Lung (tissue), 12 donors: ENCODE results near the gene IL1F10. TPM values are rescaled to one million over a fixed set of nuclear protein-coding genes. Genes with fewer than 3 reads are reported as not detected.

ENCODE experiments used
- ATAC-seq: fragments of 200-7000 bp; cut with Tn5 transposase; one replicate; pipeline ENCODE4 v1.9.1; 2020; ENCODE audit warnings: moderate number of reproducible peaks; ENCODE audit not compliant: insufficient read depth, low FRiP score
- DNase-seq, 3 donors: peaks; one replicate each; pipeline ENCODE4 v3.0.0-alpha.2; 2013 to 2017
- H3K27ac ChIP-seq, 2 donors: one replicate each; pipeline ENCODE4 v1.5.1; 2013; ENCODE audit warnings: mild to moderate bottlenecking in 2 of 2, moderate library complexity in 2 of 2, control low read depth in 1 of 2, inconsistent platforms in 1 of 2, low read depth in 1 of 2, low read length in 1 of 2
- H3K27me3 ChIP-seq, 3 donors: one replicate each; pipeline ENCODE4 v1.5.1; 2013; ENCODE audit warnings: low read length in 2 of 3; ENCODE audit not compliant: control insufficient read depth in 3 of 3, insufficient read depth in 3 of 3
- H3K36me3 ChIP-seq, 4 donors: one replicate each; pipeline ENCODE4 v1.5.1; 2013; ENCODE audit warnings: low read length in 4 of 4, mild to moderate bottlenecking in 1 of 4, moderate library complexity in 1 of 4; ENCODE audit not compliant: control insufficient read depth in 4 of 4, insufficient read depth in 4 of 4
- H3K4me1 ChIP-seq, 5 donors: one replicate each; pipeline ENCODE4 v1.5.1; 2013; ENCODE audit warnings: low read length in 5 of 5, mild to moderate bottlenecking in 2 of 5, moderate library complexity in 1 of 5; ENCODE audit not compliant: control insufficient read depth in 5 of 5, insufficient read depth in 5 of 5
- H3K4me3 ChIP-seq: one replicate; pipeline ENCODE4 v1.5.1; 2013; ENCODE audit warnings: mild to moderate bottlenecking, control low read depth, moderate library complexity
- H3K9ac ChIP-seq, 2 donors: one replicate each; pipeline ENCODE4 v1.5.1; 2013; ENCODE audit warnings: low read length in 2 of 2, control low read depth in 1 of 2; ENCODE audit not compliant: insufficient read depth in 1 of 2
- H3K9me3 ChIP-seq, 4 donors: one replicate each; pipeline ENCODE4 v1.5.1; 2013; ENCODE audit warnings: low read length in 3 of 4, mild to moderate bottlenecking in 1 of 4, moderate library complexity in 1 of 4; ENCODE audit not compliant: control insufficient read depth in 4 of 4, insufficient read depth in 3 of 4
- WGBS, 2 donors: extraction: QIAGEN DNeasy Blood & Tissue Kit; methylation state at CpG; one replicate each; pipeline ENCODE4 v1.1.7; 2013; 5-methylcytosine and 5-hydroxymethylcytosine counted together
- polyA plus RNA-seq, 2 donors: library from polyadenylated mRNA; stranded (reverse); fragments of 200-250 nt; gene quantifications; one replicate each; pipeline ENCODE4 v1.2.1, GENCODE V29; 2013
- total RNA-seq, 2 donors: library from RNA; depleted of rRNA in 1 of 2; stranded (reverse); fragments of >200 nt in 1 of 2; gene quantifications; one replicate each; pipeline ENCODE4 v1.2.1, GENCODE V29; 2014 to 2021
- TF ChIP-seq, protein P1 (sequence below): IDR thresholded peaks from 2 replicates; pipeline ENCODE4 v1.5.1; 2012; ENCODE audit warnings: mild to moderate bottlenecking; ENCODE audit errors: control extremely low read depth, extremely low read depth
- donor health status: control.
- donor health status: control.
- donor health status: Bipolar disorder and iron deficiency.
- donor health status: healthy.
- donor health status: DM: yes; HTN: yes; CAD: no.

Gene IL1F10
- total and polyA plus RNA-seq, 4 donors = not detected

- Histone ChIP-seq H3K9me3 (no peaks in the 10 kb centered on the region), H3K4me3 (no peak overlapping the region), H3K9ac (no peak overlapping the region), H3K27me3 (no peaks in the 10 kb centered on the region), H3K36me3 (no peaks in the 10 kb centered on the region), H3K4me1 (peaks cover 0 to 17% (median 5%) of the 10 kb centered on the region in 5 donors), H3K27ac (no peak overlapping the region)
- WGBS, 2 donors = 52 to 59% methylated on average over 3 of the region's 3 CpGs
- TF ChIP-seq, protein P1, sequence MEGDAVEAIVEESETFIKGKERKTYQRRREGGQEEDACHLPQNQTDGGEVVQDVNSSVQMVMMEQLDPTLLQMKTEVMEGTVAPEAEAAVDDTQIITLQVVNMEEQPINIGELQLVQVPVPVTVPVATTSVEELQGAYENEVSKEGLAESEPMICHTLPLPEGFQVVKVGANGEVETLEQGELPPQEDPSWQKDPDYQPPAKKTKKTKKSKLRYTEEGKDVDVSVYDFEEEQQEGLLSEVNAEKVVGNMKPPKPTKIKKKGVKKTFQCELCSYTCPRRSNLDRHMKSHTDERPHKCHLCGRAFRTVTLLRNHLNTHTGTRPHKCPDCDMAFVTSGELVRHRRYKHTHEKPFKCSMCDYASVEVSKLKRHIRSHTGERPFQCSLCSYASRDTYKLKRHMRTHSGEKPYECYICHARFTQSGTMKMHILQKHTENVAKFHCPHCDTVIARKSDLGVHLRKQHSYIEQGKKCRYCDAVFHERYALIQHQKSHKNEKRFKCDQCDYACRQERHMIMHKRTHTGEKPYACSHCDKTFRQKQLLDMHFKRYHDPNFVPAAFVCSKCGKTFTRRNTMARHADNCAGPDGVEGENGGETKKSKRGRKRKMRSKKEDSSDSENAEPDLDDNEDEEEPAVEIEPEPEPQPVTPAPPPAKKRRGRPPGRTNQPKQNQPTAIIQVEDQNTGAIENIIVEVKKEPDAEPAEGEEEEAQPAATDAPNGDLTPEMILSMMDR = no peak
- no peak for ATAC-seq
- no peak for DNase-seq
These were observed 5.6 kb downstream of the IL1F10 start for GRCh38 chr2:113073325-113073834.

DNA sequence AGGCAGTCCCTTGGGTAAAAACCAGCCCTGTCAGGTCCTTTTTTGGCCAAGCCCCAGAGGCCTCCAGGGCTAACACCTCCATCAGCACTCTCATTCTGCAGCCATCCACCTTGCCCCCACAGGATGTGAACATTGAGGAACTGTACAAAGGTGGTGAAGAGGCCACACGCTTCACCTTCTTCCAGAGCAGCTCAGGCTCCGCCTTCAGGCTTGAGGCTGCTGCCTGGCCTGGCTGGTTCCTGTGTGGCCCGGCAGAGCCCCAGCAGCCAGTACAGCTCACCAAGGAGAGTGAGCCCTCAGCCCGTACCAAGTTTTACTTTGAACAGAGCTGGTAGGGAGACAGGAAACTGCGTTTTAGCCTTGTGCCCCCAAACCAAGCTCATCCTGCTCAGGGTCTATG, 7.3 kb downstream of the IL1F10 start:
- 60 to 64% methylated on average over 5 of the region's 5 CpGs for WGBS, 2 donors
- H3K9me3 ChIP-seq = no peaks in the 10 kb centered on the region
- TF ChIP-seq, protein P1 = no peak
- H3K27ac ChIP-seq = no peak overlapping the region
- H3K4me1 ChIP-seq = peaks cover 0 to 19% (median 5%) of the 10 kb centered on the region in 5 donors
- H3K36me3 ChIP-seq = no peaks in the 10 kb centered on the region
- H3K4me3 ChIP-seq = no peak overlapping the region
- no peak for ATAC-seq
- H3K9ac ChIP-seq = no peak overlapping the region
- H3K27me3 ChIP-seq = no peaks in the 10 kb centered on the region
- DNase-seq = no peak

- Histone ChIP-seq H3K27ac (no peak overlapping the region), H3K27me3 (no peaks in the 10 kb centered on the region), H3K9ac (no peak overlapping the region), H3K4me3 (no peak overlapping the region), H3K9me3 (no peaks in the 10 kb centered on the region), H3K36me3 (no peaks in the 10 kb centered on the region), H3K4me1 (peaks cover 0 to 15% (median 5%) of the 10 kb centered on the region in 5 donors)
- ATAC-seq (no peak), DNase-seq (no peak)
- 91 to 97% methylated on average over 3 of the region's 3 CpGs for WGBS, 2 donors
- TF ChIP-seq, protein P1 = no peak
These were observed 7.8 kb downstream of the IL1F10 start for GRCh38 chr2:113075600-113075999.

DNA sequence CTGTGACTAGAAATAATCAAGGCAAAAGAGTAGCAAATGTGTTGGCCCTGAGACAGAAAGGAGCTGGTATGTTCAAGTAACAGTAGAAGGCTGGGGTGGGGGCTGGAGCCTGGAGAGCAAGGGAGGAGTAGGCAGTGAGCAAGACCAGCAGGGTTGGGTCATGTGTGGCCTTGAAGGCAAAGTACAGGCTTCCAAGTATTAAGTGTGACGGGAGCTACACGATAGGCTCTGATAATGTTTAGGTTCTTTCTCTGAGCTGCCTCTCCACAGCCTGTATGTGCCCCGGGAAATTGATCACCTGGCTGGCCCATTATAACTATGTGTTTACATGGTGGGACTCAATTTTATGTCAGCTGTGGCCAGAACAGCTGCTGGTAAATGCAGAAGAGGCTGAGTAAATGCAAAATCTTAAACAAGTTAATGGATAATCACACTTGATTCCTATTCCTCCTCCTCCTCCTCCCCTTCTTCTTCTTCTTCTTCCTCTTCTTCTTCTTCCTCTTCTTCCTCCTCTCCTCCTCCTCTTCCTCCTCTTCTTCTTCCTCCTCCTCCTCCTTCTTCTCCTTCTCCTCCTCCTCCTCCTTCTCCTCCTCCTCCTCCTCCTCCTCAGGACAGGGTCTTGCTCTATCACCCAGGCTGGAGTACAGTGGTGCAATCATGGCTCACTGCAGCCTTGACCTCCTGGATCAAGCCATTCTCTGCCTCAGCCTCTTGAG, 9.3 kb downstream of the IL1F10 start:
- Histone ChIP-seq H3K27me3 (no peaks in the 10 kb centered on the region), H3K4me1 (peaks cover 0 to 15% (median 5%) of the 10 kb centered on the region in 5 donors), H3K27ac (peak overlapping the region in 1 of 2 donors; percentile 69), H3K9me3 (no peaks in the 10 kb centered on the region), H3K4me3 (no peak overlapping the region), H3K36me3 (no peaks in the 10 kb centered on the region), H3K9ac (no peak overlapping the region)
- TF ChIP-seq, protein P1 = no peak
- DNase-seq = no peak
- WGBS, 2 donors = 53 to 80% methylated on average over 3 of the region's 3 CpGs
- no peak for ATAC-seq
